HG02970 (cell line): ENCODE results near the gene PPP2R2C.

Experiments used
- ATAC-seq: cut with Tn5 transposase; IDR thresholded peaks from one replicate; pipeline ENCODE4 v1.9.1; 2021; ENCODE audit warnings: mild to moderate bottlenecking, moderate library complexity, moderate number of reproducible peaks; ENCODE audit not compliant: unreplicated experiment, low FRiP score

The PPP2R2C gene

DNA sequence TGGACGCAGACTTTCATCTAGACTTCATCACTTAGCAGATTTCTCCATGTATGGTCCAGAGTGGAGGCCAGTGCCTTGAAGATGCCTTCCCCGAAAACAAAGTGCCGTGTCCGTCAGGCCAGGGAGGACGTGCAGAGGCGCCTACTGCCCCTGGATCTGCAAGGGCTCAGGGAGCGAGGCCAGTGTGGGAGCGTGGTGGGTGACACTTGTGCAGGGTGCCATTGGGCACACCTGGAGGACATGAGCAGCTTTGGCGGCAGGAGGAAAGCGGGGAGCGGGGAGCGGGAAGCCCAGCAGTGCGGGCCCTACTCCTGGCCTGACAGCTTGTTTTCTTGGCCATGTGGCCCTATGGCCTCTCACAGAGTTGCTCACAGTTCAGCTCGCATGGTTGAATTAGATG lies 176.9 kb downstream of the PPP2R2C start:
- ATAC-seq: no peak

DNA sequence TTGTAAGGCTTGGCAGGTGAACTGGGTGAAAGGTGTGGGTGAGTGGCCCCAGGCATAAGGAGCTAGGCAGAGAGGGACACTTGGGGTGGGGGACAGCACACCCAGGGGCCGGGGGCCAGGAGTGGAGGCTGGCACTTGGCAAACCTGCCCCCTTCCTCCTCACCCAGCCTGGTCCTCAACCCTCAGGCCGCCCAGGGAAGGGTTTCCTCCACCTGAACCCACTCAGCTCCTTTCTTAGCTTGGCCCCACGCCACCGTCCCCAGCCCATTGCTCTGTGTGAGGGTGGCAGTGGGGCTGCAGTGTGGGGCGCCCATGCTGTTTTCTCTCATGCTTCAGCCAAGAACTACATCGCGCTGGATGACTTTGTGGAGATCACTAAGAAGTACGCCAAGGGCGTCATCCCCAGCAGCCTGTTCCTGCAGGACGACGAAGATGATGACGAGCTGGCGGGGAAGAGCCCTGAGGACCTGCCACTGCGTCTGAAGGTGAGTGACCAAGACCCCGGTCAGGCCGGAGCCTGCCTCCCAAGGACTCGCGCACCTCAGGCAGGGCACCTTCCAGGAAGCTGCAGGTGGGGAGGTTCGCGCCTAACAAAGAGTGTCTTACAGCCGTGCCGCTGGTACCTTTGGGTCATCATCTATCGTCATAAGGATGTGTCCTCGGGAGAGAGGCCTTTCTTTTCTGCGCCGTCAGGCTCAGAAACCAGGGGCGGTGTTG lies 177.6 kb downstream of the PPP2R2C start:
- ATAC-seq: no peak

DNA sequence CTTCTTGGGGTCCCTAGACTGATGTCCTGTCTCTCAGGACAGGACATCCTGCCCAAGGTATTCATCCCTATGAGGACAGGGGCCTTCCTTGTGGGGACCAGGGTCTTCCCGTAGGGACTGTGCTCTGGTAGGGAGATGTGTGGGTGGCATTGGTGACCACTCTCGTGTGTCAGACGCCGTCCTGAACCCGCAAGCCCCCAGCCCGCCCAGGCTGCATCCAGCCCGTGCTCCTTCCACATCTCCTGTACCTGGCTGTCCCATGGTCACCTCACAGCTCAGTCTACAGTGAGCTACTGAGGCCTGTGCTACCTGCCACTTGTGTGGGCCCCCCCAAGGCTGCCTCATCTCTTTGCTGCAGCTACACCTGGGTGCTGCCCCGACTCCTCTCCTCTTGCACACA lies 178.8 kb downstream of the PPP2R2C start:
- no peak for ATAC-seq

DNA sequence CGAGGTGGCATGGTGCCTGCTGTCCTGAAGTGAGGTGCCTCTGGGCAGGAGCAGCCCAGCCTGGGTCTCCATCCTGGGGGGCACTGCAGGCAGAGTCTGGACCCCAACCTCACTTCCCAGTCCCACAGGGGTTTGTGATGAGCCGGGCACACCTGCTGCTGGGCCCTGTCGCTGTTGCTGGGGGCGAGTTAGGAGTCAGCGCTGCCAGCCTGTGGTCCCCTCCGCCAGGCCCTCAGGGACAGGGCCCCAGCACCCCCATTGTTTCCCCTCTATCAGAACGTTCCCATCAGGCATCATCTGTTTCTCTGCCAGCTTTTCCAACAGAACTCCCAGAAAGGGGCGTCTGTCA lies 179.3 kb downstream of the PPP2R2C start:
- ATAC-seq: no peak

DNA sequence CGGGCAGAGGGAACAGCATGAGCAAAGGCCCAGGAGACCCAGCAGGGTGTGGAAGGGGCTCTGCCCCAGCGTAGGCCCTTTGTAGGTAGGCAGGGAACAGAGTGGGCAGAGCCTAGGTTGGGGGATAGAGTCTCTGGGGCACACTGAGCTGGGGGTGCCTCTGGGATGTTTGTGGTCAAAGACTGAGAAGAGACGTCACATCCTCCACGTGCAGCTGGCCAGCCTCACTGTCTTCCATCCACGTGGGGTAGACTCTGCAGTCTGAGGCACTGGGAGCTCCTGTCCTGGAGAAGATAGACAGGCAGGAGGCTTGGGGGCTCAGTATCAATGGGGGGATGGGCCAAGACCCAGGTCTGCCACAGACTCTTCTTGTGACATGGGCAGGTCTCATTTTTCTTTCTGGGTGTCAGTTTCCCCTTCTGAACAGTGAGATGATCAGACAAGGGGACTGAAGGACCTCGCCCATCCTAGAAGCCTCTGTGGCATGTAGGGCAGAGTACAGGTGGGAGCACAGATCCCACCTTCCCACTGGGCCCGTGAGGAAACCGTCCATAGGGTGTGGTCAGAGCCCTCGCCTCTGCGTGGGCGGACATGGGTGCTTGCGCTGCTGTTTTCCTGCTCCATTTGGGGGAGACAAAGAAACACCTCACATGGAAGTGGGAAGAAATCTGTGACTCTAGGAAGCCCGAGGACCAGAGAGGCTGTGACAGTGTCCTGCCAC lies 179.9 kb downstream of the PPP2R2C start:
- ATAC-seq: no peak

DNA sequence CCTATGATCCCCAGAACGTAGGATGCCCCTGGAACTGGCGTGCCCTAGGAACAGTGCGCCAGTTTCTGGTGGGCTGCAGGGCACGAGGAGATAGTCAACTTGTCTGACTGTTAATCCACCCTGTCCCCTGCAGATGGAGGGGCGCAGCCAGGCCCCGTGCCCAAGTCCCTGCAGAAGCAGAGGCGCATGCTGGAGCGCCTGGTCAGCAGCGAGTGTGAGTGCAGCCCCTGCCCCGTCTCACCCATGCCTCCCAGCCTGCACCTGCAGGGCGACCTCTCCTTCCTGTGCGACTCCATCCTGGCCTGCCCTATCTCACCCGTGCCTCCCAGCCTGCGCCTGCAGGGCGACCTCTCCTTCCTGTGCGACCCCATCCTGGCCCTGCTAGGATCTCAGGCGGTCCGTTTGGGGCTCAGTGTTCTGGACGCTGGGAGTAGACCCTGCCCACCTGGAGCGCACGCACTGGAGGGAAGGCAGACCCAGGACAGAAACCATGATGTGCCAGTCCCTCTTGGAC lies 180.6 kb downstream of the PPP2R2C start:
- no peak for ATAC-seq

DNA sequence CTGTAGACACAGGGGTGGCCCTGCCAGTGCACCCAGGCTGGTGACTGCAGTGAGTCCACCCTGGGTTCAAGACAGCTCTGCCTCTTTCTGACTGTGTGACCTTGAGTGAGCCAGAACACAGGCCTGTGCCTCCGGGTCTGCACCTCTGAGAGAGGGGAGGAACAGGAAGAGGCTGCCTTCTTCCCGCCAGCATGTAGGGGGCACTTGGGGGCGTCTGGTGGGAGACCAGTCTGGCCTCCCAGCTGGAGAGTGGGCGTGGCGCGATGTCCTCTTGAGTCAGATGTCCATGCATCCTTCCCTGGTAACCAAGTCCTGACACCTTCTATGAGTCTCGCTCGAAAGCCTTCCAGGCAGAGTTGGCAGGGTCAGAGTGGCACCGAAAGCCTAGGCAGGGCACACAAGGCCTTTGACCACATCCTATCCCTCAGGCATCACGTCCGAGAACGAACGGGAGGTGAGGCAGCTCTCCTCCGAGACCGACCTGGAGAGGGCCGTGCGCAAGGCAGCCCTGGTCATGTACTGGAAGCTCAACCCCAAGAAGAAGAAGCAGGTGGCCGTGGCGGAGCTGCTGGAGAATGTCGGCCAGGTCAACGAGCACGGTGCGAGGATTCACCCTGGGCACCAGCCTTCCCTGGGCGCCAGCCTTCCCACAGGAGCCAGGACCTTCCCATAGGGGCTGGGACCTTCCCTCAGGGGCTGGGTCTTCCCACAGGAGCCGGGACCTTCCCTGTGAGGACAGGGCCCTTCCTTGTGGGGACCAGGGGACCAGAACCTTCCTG lies 181.5 kb downstream of the PPP2R2C start:
- ATAC-seq: no peak

DNA sequence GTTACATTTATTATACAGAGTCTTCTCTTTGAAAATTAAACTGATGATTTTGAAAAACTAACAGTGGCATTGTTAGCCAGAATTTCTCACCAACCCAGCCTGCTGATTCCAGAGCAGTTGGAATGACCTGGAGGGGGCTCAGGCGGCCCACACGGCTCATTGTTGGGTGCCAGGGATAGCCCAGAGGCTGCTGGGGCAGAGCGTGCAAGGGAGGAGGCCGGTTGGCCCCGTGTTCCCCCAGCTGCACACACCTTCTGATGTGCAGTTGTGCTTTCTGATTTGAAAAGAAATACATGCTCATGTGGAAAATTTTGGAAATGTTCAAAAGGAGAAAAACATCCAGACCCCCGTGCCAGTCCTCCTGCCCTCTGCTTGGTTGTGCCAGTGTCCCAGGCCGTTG lies 182.2 kb downstream of the PPP2R2C start:
- no peak for ATAC-seq

DNA sequence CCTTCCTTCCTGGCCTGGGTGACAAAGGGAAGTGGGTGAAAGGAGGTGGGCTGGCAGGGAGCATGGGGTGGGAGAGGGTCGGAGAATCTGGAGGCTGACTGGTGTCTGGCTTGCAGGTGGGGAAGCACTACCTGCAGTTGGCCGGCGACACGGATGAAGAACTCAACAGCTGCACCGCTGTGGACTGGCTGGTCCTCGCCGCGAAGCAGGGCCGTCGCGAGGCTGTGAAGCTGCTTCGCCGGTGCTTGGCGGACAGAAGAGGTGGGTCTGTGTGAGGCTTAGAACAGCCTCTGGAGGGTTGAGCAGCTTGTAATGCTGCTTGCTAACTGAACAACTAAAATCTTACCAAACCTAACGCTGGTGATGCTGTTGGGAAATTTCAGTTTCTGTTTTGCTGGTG lies 183.5 kb downstream of the PPP2R2C start:
- no peak for ATAC-seq

DNA sequence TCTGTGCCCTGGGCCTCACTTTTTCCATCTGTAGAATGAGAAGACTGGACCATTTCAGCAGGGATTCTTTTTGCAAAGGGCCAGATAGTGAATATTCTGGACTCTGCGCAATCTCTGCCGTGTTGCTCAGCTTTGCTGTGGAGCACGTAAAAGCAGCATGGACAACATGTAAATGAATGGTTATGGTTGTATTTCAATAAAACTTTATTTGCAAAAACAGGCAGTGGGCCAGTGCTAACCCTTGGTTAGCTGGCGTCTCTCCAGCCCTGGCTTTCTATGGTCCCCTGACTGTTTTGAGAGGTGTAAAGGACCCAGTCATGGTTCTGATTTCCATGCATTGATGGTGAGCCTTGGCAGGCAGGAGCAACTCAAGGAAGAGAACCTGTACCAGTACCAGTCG lies 184.1 kb downstream of the PPP2R2C start:
- no peak for ATAC-seq

DNA sequence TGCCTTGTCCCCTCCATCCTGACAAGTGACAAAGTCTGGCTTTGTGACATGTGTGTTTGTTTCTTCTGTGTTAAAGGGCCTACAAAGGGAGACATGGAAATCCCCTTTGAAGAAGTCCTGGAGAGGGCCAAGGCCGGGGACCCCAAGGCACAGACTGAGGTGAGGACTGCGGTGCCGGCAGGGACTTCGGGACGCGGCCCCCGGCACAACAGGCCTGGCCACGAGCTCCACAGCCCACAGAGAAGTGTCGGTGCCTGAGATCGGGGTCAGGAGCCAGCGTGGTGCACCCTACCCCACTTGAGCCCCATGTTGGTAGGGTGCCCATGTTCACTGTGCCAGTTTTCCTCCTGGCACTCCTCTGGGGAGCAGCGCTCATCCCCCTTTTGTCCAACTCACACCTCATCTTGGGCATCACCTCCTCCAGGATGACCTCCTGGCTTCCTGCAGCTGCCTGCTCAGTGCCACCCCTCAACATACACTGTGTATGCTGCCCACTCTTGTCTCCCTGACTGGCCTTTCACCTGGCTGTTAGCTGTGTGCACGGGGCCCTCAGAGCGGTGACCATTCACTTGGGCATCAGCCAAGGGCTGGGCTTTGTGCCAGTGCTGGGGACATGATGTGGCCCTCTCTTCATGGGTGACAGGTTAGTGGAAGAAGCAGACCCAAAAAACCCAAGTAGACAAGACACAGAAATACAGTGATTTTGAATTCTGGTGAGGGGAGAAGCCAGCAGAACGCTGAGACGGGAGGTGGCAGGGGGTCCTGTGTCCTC lies 185.2 kb downstream of the PPP2R2C start:
- ATAC-seq: no peak

DNA sequence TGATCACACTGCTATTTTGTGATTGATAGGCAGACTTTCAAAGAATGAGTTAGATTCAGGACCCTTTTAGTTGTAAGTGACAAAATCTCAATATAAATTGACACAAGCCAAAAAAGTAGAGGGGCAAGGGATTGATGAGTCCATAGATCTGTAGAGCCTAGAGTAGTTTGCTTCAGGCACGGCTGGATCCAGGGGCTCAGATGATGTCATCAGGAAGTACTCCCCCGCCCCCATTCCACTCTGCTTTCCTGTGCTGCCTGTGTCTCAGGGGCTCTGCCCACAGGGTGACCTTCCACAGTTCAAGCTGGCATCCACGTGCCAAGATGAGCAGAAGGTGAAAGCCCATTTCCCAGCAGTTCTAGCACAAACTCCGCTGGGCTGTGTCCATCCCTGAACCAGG lies 189.1 kb downstream of the PPP2R2C start:
- ATAC-seq: no peak

DNA sequence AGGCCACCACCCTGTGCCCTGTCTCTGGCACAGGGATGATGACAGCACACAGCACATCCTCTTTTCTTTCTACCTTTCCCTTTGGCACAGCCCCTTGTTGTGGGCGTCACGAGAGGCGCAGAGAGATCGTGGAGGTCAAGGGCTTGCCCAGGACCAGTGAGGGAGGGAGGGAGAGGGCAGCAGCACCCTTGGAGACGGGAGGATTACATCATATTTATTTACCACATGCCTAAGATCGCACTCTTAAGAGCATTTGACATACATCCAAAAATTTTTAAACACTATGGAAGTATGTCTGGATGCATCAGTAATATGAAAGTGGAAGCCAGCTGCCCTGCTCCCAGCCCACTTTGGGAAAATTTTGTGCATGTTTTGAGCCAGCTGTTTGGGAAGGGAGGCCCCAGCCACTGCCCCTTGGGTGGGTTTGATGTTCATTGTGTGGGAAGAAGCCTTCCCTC lies 190.1 kb downstream of the PPP2R2C start:
- no peak for ATAC-seq

DNA sequence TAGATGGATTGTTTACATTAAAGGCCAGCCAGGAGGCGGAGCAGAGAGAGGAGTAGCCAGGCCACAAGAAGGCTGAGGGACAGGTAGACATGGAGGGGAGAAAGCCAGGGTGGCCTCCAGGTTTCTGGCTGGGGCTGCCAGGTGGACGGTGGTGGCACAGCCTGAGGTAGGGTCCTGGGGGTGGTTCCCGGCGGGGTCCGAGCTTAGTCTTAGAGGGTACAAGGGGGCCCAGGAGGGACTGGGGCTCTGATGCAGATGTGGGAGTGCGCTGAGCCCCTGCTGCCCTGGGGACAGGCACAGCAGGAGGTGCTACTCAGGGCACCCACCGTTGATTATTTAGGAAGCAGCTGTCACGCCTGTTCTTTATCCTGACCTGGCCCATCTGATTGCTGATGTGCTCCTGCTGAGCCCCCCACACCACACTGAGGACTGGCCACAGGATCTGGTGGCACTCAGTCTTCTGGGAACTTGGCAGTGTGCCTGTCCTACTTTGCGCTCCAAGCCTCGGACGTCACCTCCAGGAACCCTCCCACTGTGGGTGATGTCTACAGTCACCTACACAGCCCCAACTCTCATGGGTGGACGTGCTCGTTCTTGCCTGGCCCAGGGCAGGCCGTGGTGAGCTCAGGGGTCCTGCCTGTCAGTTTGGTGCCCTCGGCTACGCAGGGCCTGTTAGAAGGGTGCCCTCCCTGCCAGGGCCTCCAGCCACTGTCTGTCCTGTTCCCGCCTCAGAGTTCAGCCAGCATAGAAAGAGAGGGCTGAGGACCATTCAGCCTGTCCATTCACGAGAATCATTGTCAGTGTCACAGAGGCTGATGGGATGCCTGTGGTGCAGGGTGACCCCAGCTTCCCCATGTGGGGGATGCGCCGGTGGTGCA lies 190.7 kb downstream of the PPP2R2C start:
- ATAC-seq: no peak

DNA sequence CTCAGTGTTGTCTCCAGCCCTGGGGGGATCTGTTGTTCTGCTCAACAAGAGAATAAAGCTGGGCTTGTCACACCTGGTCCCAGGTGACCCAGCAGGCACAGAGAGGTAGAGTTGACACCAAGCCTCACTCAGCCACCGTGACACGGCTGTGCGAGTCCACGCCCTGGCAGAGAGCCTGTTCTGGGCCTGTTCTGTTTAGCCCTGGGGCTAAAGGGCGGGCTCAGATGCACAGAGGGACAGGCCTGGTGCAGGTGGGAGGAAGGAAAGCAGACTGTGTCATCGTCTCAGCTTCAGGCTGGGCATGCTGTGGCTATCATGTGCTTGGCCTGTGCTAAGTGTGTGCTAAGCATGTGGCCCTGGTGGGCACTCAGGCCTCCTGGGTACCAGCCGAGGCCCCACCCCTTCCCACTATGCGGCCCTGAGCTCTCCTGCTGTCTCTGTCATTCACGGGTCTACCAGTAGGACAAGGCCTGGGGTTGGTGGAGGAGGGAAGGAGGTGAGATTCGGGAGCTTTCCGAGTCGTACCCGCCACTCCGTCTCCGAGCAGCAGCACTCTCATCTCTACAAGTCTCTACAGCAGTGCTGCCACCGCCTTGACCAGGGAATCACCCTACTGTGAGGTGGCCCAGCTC lies 191.9 kb downstream of the PPP2R2C start:
- no peak for ATAC-seq

DNA sequence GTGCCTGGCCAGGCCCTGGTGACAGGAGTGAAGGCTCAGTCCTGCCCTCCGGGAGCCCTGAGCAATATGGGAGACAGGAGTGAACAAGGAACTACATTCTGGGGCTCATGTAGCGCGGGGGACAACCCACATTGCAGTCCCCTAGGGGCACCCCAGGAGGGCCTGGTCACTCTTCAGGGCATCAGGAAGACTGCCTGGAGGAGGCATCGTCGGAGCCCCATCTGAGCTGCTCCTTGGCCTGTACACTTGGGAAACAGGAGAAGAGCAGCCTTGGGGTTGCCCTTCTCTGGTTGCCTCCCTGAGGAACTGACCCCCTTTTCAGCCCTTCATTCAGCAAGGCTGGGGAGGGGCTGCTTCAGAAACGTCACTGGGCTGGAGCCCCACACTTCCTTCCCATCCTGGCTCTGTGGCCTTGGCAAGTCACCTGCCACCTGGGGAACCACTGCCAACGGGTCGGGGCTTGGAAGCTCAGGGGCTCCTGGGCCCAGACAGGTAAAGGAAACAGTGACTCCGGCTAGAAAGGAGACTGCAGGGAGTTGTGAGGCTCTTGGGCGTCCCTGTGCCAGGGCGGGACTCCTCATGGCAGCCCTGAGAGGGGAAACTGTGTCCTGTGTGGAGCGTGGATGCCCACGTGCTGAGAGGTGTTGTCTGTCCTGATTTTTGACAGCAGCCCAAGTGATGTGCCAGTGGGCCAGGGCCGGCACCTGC lies 192.7 kb downstream of the PPP2R2C start:
- no peak for ATAC-seq

DNA sequence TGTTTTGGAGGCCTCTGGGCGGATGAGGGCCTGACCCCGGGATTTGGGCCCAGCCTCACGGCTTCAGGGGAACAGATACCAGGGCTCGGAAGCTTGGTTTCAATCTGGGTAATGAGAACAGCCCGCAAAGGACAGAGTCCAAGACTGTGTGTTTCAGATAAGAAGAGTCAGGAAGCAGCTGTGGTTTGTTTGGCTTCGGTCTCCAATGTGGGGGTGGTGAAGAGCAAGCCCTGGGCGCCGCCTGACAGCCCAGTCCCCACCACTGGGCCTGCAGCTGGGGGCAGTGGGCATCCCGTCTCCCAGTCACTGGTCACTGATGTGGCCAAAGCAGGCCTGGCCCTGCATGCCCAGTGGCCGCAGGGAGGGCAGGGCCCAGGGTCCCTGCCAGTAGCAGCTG lies 193.6 kb downstream of the PPP2R2C start:
- ATAC-seq: peak; percentile 68
